Measurements from ENCODE around the gene PLAAT5.

PLAAT5 gene

DNA sequence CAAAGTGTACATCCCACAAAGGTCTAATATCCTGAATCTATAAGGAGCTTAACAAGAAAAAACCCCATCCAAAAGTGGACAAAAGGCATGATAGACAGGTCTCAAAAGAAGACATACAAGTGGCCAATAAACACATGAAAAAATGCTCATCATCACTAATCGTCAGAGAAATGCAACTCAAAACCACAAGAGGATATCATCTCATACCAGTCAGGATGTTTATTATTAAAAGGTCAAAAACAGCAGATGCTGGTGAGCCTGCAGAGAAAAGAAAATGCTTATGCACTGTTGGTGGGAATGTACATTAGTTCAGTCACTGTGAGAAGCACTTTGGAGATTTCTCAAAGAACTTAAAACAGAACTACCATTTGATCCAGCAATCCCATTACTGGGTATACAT, 27.6 kb upstream of the PLAAT5 start:
- H3K4me2 ChIP-seq (ENCODE audit: low read length), result no peak overlapping the region
- TF ChIP-seq EZH2phosphoT487 (IDR thresholded peaks at IDR 0.05; ENCODE audit: low read depth), result no peak
- TF ChIP-seq, protein P1, sequence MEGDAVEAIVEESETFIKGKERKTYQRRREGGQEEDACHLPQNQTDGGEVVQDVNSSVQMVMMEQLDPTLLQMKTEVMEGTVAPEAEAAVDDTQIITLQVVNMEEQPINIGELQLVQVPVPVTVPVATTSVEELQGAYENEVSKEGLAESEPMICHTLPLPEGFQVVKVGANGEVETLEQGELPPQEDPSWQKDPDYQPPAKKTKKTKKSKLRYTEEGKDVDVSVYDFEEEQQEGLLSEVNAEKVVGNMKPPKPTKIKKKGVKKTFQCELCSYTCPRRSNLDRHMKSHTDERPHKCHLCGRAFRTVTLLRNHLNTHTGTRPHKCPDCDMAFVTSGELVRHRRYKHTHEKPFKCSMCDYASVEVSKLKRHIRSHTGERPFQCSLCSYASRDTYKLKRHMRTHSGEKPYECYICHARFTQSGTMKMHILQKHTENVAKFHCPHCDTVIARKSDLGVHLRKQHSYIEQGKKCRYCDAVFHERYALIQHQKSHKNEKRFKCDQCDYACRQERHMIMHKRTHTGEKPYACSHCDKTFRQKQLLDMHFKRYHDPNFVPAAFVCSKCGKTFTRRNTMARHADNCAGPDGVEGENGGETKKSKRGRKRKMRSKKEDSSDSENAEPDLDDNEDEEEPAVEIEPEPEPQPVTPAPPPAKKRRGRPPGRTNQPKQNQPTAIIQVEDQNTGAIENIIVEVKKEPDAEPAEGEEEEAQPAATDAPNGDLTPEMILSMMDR (IDR thresholded peaks at IDR 0.05; ENCODE audit: low read depth, low read length), result no peak
- H3K4me3 ChIP-seq (ENCODE audit: low read length), result no peak overlapping the region
- H3K79me2 ChIP-seq (ENCODE audit: low read length), result no peaks in the 10 kb centered on the region
- H3K27me3 ChIP-seq (ENCODE audit: low read depth, low read length), result peaks cover 17% of the 10 kb centered on the region; the same call in 1 of the 2 replicates
- no peaks in the 10 kb centered on the region for H3K9me3 ChIP-seq (ENCODE audit: insufficient read depth, low read length)
- no peak overlapping the region for H2AFZ ChIP-seq (ENCODE audit: low read depth, low read length)
- no peak overlapping the region for H3K9ac ChIP-seq (ENCODE audit: low read length)
- no peaks in the 10 kb centered on the region for H3K4me1 ChIP-seq (ENCODE audit: low read length)
- no peaks in the 10 kb centered on the region for H3K36me3 ChIP-seq (replicated peaks; ENCODE audit: low read depth, low read length)
- H4K20me1 ChIP-seq (ENCODE audit: insufficient read depth, low read length), result no peaks in the 10 kb centered on the region
- no peak overlapping the region for H3K27ac ChIP-seq (ENCODE audit: low read length)

DNA sequence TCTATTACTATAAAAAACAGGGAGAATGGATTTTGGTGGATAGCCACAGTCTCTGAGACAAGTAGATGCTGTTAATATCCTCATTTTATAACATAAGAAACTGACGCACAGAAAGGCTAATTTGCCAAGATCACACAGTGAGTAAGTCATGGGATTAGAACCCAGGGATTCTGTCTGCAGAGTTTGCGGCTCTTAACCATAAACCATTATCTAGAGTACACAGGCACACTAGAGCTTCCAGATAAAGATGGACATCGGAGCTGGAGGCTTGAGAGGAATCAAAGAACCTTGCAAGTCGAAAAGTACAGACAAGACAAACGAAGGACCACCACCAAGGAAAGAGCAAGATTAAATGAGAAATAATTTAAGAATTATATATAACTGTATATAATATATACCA, 26.2 kb upstream of the PLAAT5 start:
- Histone ChIP-seq H3K36me3 (replicated peaks; ENCODE audit: low read depth, low read length) (no peaks in the 10 kb centered on the region), H3K9ac (ENCODE audit: low read length) (no peak overlapping the region), H3K27me3 (ENCODE audit: low read depth, low read length) (peaks cover 14% of the 10 kb centered on the region; the same call in 1 of the 2 replicates), H3K4me1 (ENCODE audit: low read length) (no peaks in the 10 kb centered on the region), H3K4me3 (ENCODE audit: low read length) (no peak overlapping the region), H2AFZ (ENCODE audit: low read depth, low read length) (no peak overlapping the region), H3K4me2 (ENCODE audit: low read length) (no peak overlapping the region), H3K79me2 (ENCODE audit: low read length) (no peaks in the 10 kb centered on the region), H4K20me1 (ENCODE audit: insufficient read depth, low read length) (no peaks in the 10 kb centered on the region), H3K9me3 (ENCODE audit: insufficient read depth, low read length) (no peaks in the 10 kb centered on the region), H3K27ac (ENCODE audit: low read length) (no peak overlapping the region)
- TF ChIP-seq, protein P1 (IDR thresholded peaks at IDR 0.05; ENCODE audit: low read depth, low read length), result no peak
- no peak for TF ChIP-seq EZH2phosphoT487 (IDR thresholded peaks at IDR 0.05; ENCODE audit: low read depth)

DNA sequence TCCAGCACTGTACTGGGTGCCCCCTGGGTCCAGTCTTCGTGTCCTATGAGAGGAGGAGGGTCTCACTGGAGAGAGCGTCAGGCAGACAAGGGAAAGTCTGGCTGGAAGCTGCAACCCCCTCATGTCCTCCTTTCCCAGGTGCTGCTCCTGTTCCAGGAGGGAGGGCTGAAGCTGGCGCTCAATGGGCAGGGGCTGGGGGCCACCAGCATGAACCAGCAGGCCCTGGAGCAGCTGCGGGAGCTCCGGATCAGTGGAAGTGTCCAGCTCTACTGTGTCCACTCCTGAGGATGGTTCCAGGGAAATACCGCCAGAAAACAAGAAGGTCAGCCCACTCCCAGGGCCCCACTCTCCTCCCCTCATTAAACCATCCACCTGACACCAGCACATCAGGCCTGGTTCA, 25.1 kb upstream of the PLAAT5 start:
- Histone ChIP-seq H3K4me1 (ENCODE audit: low read length) (no peaks in the 10 kb centered on the region), H4K20me1 (ENCODE audit: insufficient read depth, low read length) (no peaks in the 10 kb centered on the region), H3K4me2 (ENCODE audit: low read length) (no peak overlapping the region), H3K27me3 (ENCODE audit: low read depth, low read length) (peaks cover 11% of the 10 kb centered on the region; the same call in 1 of the 2 replicates), H3K9me3 (ENCODE audit: insufficient read depth, low read length) (no peaks in the 10 kb centered on the region), H2AFZ (ENCODE audit: low read depth, low read length) (no peak overlapping the region), H3K36me3 (replicated peaks; ENCODE audit: low read depth, low read length) (no peaks in the 10 kb centered on the region), H3K79me2 (ENCODE audit: low read length) (no peaks in the 10 kb centered on the region), H3K9ac (ENCODE audit: low read length) (no peak overlapping the region), H3K27ac (ENCODE audit: low read length) (no peak overlapping the region), H3K4me3 (ENCODE audit: low read length) (no peak overlapping the region)
- TF ChIP-seq, protein P1 (IDR thresholded peaks at IDR 0.05; ENCODE audit: low read depth, low read length), result no peak
- no peak for TF ChIP-seq EZH2phosphoT487 (IDR thresholded peaks at IDR 0.05; ENCODE audit: low read depth)

DNA sequence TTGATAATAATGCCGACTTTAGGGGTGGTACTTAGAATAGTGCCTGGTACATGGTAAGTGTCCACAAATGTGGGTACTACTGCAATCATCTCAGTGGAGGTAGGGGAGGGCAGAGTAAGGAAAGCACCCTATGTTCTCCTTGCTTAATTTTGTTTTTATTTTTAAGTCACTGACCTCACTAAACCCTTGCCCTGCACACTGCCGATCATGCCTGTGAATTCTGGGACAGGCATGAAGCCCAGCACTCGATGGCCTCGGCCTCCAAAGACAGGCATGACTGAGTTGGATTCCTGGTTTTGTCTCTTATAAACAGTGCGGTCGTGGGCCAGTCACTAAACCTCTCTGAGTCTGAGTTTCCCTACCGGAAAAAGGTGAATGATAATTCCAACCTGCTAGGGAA, 21.8 kb upstream of the PLAAT5 start:
- H3K36me3 ChIP-seq (replicated peaks; ENCODE audit: low read depth, low read length), result no peaks in the 10 kb centered on the region
- H3K9me3 ChIP-seq (ENCODE audit: insufficient read depth, low read length), result no peaks in the 10 kb centered on the region
- no peak overlapping the region for H3K9ac ChIP-seq (ENCODE audit: low read length)
- H3K79me2 ChIP-seq (ENCODE audit: low read length), result no peaks in the 10 kb centered on the region
- no peaks in the 10 kb centered on the region for H3K27me3 ChIP-seq (ENCODE audit: low read depth, low read length)
- TF ChIP-seq, protein P1 (IDR thresholded peaks at IDR 0.05; ENCODE audit: low read depth, low read length), result no peak
- no peak for TF ChIP-seq EZH2phosphoT487 (IDR thresholded peaks at IDR 0.05; ENCODE audit: low read depth)
- no peaks in the 10 kb centered on the region for H3K4me1 ChIP-seq (ENCODE audit: low read length)
- no peak overlapping the region for H3K27ac ChIP-seq (ENCODE audit: low read length)
- no peak overlapping the region for H2AFZ ChIP-seq (ENCODE audit: low read depth, low read length)
- no peaks in the 10 kb centered on the region for H4K20me1 ChIP-seq (ENCODE audit: insufficient read depth, low read length)
- H3K4me2 ChIP-seq (ENCODE audit: low read length), result no peak overlapping the region
- H3K4me3 ChIP-seq (ENCODE audit: low read length), result no peak overlapping the region
